Caki2 (cell line): Measurements from ENCODE around the gene CCL27. TPM values are rescaled to one million over a fixed set of nuclear protein-coding genes. Genes with fewer than 3 reads are reported as not detected.

ENCODE experiments used
- DNase-seq: peaks from one replicate; pipeline ENCODE4 v3.0.0-alpha.2; 2015; ENCODE audit warnings: low read depth
- in situ Hi-C: cut with HindIII; loops from 2 replicates; pipeline ENCODE4 v1.10.0; 2016; ENCODE audit warnings: low sequenced_read_pairs, low pct_unique_long_range_greater_than_20kb, mixed read lengths
- total RNA-seq: library from RNA; depleted of rRNA; stranded (reverse); fragments of >200 nt; shearing (Covaris generic); gene quantifications from 2 replicates; pipeline ENCODE4 v1.2.3, GENCODE V29; 2014; ENCODE audit warnings: low replicate concordance

Gene CCL27
- total RNA-seq, 1 experiment from 2014 or later, result not detected

- no peak for DNase-seq
- in situ Hi-C loops, result no loop called here
Measured at GRCh38 chr9:34686732-34687131, 24.3 kb upstream of the CCL27 start.

- in situ Hi-C loops, result no loop called here
- no peak for DNase-seq
Measured at GRCh38 chr9:34686231-34686630, 23.8 kb upstream of the CCL27 start.

GRCh38 chr9:34685591-34685990 is 23.1 kb upstream of the CCL27 start:
- in situ Hi-C loops, result no loop called here
- no peak for DNase-seq

- no peak for DNase-seq
- in situ Hi-C loops, result no loop called here
Measured at GRCh38 chr9:34684816-34685215, 22.4 kb upstream of the CCL27 start.

GRCh38 chr9:34684145-34684544 is 21.7 kb upstream of the CCL27 start:
- in situ Hi-C loops, result no loop called here

GRCh38 chr9:34675869-34676268 is 13.4 kb upstream of the CCL27 start:
- no peak for DNase-seq
- in situ Hi-C loops, result no loop called here

More at GRCh38 chr9:34684145-34684544, 21.7 kb upstream of the CCL27 start:
- no peak for DNase-seq

GRCh38 chr9:34675048-34675714 is 12.7 kb upstream of the CCL27 start:
- in situ Hi-C loops, result no loop called here
- DNase-seq, result peak; percentile 12

- DNase-seq, result no peak
Measured at GRCh38 chr9:34674440-34674839, 12.0 kb upstream of the CCL27 start.

GRCh38 chr9:34671307-34671706 is 8.8 kb upstream of the CCL27 start:
- in situ Hi-C loops, result no loop called here
- DNase-seq, result no peak

More at GRCh38 chr9:34674440-34674839, 12.0 kb upstream of the CCL27 start:
- in situ Hi-C loops, result no loop called here

- in situ Hi-C loops, result no loop called here
- DNase-seq, result no peak
Measured at GRCh38 chr9:34669809-34670562, 7.5 kb upstream of the CCL27 start.

GRCh38 chr9:34665381-34666250 is 3.2 kb upstream of the CCL27 start:
- DNase-seq, result peak; percentile 80
- in situ Hi-C loops, result no loop called here

- in situ Hi-C loops, result no loop called here
- no peak for DNase-seq
Measured at GRCh38 chr9:34665067-34665380, 2.6 kb upstream of the CCL27 start.

GRCh38 chr9:34664281-34665066 is 2.0 kb upstream of the CCL27 start:
- peak; percentile 65 for DNase-seq
- in situ Hi-C loops, result no loop called here

- in situ Hi-C loops, result no loop called here
- no peak for DNase-seq
Measured at GRCh38 chr9:34663303-34663605, 797 bp upstream of the CCL27 start.

- in situ Hi-C loops, result no loop called here
- DNase-seq, result no peak
Measured at GRCh38 chr9:34659592-34660253, 2.7 kb downstream of the CCL27 start.

GRCh38 chr9:34658461-34658860 is 4.0 kb downstream of the CCL27 start:
- in situ Hi-C loops, result no loop called here
- DNase-seq, result no peak

GRCh38 chr9:34656992-34657391 is 5.5 kb downstream of the CCL27 start:
- in situ Hi-C loops, result no loop called here

GRCh38 chr9:34655394-34655793 is 7.1 kb downstream of the CCL27 start:
- no peak for DNase-seq
- in situ Hi-C loops, result no loop called here

More at GRCh38 chr9:34656992-34657391, 5.5 kb downstream of the CCL27 start:
- DNase-seq, result no peak
